ENCODE data around the gene TTLL13.

DNA sequence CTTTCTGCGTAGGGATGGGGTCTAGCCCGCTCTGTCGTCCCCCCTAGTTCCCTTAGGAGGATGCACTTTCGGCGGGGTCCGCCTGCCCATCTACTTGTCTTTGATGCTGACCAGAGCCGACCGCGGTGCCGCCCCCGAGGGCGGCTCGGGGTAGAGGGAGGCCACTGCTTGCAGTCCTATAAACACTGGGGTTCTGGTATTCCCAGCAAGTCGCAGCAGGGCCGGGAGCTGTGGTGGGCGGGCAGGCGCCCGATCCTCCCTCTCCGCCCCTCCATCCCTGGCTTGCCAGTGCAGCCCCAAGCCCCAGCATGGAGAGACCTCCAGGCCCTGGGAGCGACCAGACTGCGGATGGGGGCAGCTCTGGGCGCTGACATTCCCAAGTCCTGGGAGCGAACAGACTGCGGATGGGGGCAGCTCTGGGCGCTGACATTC is 47.4 kb upstream of the TTLL13 start:
- TF ChIP-seq, protein P1, sequence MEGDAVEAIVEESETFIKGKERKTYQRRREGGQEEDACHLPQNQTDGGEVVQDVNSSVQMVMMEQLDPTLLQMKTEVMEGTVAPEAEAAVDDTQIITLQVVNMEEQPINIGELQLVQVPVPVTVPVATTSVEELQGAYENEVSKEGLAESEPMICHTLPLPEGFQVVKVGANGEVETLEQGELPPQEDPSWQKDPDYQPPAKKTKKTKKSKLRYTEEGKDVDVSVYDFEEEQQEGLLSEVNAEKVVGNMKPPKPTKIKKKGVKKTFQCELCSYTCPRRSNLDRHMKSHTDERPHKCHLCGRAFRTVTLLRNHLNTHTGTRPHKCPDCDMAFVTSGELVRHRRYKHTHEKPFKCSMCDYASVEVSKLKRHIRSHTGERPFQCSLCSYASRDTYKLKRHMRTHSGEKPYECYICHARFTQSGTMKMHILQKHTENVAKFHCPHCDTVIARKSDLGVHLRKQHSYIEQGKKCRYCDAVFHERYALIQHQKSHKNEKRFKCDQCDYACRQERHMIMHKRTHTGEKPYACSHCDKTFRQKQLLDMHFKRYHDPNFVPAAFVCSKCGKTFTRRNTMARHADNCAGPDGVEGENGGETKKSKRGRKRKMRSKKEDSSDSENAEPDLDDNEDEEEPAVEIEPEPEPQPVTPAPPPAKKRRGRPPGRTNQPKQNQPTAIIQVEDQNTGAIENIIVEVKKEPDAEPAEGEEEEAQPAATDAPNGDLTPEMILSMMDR (IDR thresholded peaks at IDR 0.05), result no peak
- TF ChIP-seq EZH2 (IDR thresholded peaks at IDR 0.05), result no peak
